BE2C (cell line): Measurements from ENCODE around the gene SOX13.

Experiments used
- DNase-seq: peaks from one replicate; pipeline ENCODE4 v3.0.0-alpha.2; 2020
- H3K27me3 ChIP-seq: fragments of 250-450 bp; sonication (Bioruptor Pico); 2 replicates; pipeline ENCODE4 v1.5.1; 2020; ENCODE audit warnings: mild to moderate bottlenecking
- H3K36me3 ChIP-seq: fragments of 250-450 bp; sonication (Bioruptor Pico); 2 replicates; pipeline ENCODE4 v1.5.1; 2020; ENCODE audit warnings: mild to moderate bottlenecking
- H3K4me1 ChIP-seq: fragments of 250-450 bp; sonication (Bioruptor Pico); 2 replicates; pipeline ENCODE4 v1.5.1; 2020
- H3K4me3 ChIP-seq: 2 replicates; pipeline ENCODE4 v1.5.1; 2011; ENCODE audit warnings: low read depth, low read length
- H3K9me3 ChIP-seq: fragments of 250-450 bp; sonication (Bioruptor Pico); 2 replicates; pipeline ENCODE4 v1.5.1; 2020
- CTCF ChIP-seq: IDR thresholded peaks from 2 replicates; pipeline ENCODE4 v1.5.1; 2012; ENCODE audit warnings: mild to moderate bottlenecking, low read depth, low read length

The SOX13 gene

DNA sequence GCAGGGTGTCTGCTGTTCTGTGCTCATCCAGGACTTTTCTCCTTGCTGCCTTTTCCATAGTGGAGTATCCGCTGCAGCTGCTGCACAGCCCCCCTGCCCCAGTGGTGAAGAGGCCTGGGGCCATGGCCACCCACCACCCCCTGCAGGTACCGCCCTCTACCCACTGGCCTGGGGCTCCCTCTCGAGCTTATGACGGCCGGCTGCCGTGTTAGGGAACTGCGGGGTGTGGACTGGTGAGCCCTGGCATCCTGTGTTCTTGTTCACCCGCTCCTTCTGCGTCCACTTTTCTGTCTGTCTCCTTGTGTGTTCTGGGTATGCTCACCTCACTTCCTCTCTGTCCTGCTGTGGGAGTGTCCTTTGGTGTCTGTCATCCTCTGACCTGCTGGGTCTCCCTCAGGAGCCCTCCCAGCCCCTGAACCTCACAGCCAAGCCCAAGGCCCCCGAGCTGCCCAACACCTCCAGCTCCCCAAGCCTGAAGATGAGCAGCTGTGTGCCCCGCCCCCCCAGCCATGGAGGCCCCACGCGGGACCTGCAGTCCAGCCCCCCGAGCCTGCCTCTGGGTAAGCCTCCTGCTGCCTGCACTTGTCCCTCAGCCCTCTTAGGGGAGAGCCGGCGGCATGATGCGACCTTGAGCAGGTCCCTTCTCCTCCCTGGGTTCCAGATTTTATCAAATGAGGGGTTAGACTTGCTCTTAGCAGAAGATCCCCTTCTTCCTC is 49.1 kb downstream of the SOX13 start:
- no peak for DNase-seq
- no peaks in the 10 kb centered on the region for H3K9me3 ChIP-seq
- H3K36me3 ChIP-seq, result no peaks in the 10 kb centered on the region
- no peak overlapping the region for H3K4me3 ChIP-seq
- no peak for TF ChIP-seq CTCF
- no peaks in the 10 kb centered on the region for H3K27me3 ChIP-seq
- no peaks in the 10 kb centered on the region for H3K4me1 ChIP-seq

DNA sequence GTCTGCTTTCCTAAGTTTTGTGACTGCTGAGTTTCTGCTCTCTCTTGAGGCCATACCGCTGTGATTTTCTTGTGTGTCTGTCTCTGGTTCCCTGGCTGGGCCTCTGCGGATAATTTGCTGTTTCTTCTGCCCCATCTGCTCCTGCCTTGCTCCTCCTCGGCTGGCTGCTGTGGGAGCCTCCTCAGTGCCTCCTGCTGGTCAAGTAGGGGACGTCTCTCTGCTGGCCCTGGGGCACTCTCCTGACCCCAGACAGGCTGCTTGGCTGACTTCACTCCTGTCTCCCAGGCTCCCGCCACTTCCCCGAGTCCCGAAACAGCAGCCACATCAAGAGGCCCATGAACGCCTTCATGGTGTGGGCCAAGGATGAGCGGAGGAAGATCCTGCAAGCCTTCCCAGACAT is 50.5 kb downstream of the SOX13 start:
- no peaks in the 10 kb centered on the region; the same call in 1 of the 2 replicates for H3K4me1 ChIP-seq
- no peak overlapping the region for H3K4me3 ChIP-seq
- DNase-seq, result no peak
- H3K9me3 ChIP-seq, result no peaks in the 10 kb centered on the region
- TF ChIP-seq CTCF, result peak; percentile 41
- H3K36me3 ChIP-seq, result no peaks in the 10 kb centered on the region
- no peaks in the 10 kb centered on the region for H3K27me3 ChIP-seq

- no peak overlapping the region for H3K4me3 ChIP-seq
These were observed 51.7 kb downstream of the SOX13 start for GRCh38 chr1:204124639-204125038.

DNA sequence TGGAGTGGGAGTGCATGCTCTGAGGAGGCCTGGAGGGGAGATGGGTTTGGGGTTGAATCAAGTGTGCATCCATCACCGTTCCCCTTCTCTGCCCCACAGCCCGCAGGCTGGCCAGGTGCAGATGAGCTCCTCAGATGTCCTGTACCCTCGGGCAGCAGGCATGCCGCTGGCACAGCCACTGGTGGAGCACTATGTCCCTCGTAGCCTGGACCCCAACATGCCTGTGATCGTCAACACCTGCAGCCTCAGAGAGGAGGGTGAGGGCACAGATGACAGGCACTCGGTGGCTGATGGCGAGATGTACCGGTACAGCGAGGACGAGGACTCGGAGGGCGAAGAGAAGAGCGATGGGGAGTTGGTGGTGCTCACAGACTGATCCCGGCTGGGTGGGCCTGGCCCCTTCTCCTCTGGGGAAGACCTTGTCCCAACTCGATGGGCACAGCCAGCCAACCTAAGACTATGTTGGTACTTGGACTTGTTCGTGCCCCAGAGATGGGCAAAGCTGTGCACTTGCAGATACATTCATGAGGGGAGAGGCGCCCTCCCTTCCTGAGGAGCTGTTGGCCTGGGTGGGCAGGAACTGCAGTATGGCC is 52.9 kb downstream of the SOX13 start:
- H3K36me3 ChIP-seq, result no peaks in the 10 kb centered on the region

More at GRCh38 chr1:204124639-204125038, 51.7 kb downstream of the SOX13 start:
- no peak for TF ChIP-seq CTCF
- H3K27me3 ChIP-seq, result no peaks in the 10 kb centered on the region
- peaks cover 4% of the 10 kb centered on the region; the same call in 1 of the 2 replicates for H3K4me1 ChIP-seq
- no peaks in the 10 kb centered on the region for H3K36me3 ChIP-seq
- no peak for DNase-seq
- H3K9me3 ChIP-seq, result no peaks in the 10 kb centered on the region

GRCh38 chr1:204126386-204126785 is 53.5 kb downstream of the SOX13 start:
- TF ChIP-seq CTCF, result no peak
- H3K36me3 ChIP-seq, result no peaks in the 10 kb centered on the region
- DNase-seq, result no peak

More for the DNA sequence above, 52.9 kb downstream of the SOX13 start:
- Histone ChIP-seq H3K9me3 (no peaks in the 10 kb centered on the region), H3K27me3 (no peaks in the 10 kb centered on the region; the same call in 1 of the 2 replicates), H3K4me1 (peaks cover 12% of the 10 kb centered on the region), H3K4me3 (no peak overlapping the region)
- DNase-seq, result no peak
- TF ChIP-seq CTCF, result no peak

DNA sequence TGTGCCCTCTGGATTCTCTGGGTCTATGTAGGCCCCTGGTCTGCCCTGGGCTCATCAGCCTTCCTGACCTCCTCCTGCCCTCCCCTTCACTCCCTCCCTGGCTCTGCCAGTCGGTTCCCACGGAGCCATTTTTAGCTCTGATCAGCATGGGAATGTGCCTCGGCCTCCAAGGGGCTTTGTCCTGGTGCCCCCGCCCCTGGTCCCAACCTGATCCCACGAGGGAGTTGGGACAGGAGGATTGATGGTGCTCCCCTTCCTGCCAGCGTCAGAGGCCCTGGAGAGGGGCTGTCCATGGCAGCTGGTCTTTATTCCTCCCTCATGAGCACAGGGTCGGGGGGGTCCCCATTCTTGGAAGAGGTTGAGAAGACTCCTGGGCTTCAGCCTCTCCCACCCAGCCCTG is 54.0 kb downstream of the SOX13 start:
- H3K4me3 ChIP-seq, result no peak overlapping the region
- H3K4me1 ChIP-seq, result peaks cover 15% of the 10 kb centered on the region
- no peak for TF ChIP-seq CTCF
- no peaks in the 10 kb centered on the region for H3K36me3 ChIP-seq
- no peaks in the 10 kb centered on the region for H3K9me3 ChIP-seq
- no peaks in the 10 kb centered on the region; the same call in 1 of the 2 replicates for H3K27me3 ChIP-seq
- no peak for DNase-seq

More at GRCh38 chr1:204126386-204126785, 53.5 kb downstream of the SOX13 start:
- no peaks in the 10 kb centered on the region for H3K9me3 ChIP-seq
- H3K27me3 ChIP-seq, result no peaks in the 10 kb centered on the region; the same call in 1 of the 2 replicates
- H3K4me1 ChIP-seq, result peaks cover 15% of the 10 kb centered on the region
- no peak overlapping the region for H3K4me3 ChIP-seq
